HepG2 (cell line): ENCODE measurements around the gene MIDN. TPM values are rescaled to one million over a fixed set of nuclear protein-coding genes. Genes with fewer than 3 reads are reported as not detected.

Experiments used
- CEBPG ChIP-seq: IDR thresholded peaks from 2 replicates; pipeline ENCODE4 v1.6.1; 2016
- FOSL2 ChIP-seq: sonication (generic); formaldehyde crosslinking; IDR thresholded peaks from 2 replicates; pipeline ENCODE4 v1.4.0; 2020; ENCODE audit warnings: missing genetic modification reagents
- HNRNPL ChIP-seq: fragments of 200-400 bp; formaldehyde crosslinking; IDR thresholded peaks from 2 replicates; pipeline ENCODE4 v1.6.1; 2017; ENCODE audit warnings: mild to moderate bottlenecking, low read depth, low read length
- KIAA2018 ChIP-seq: sonication (generic); formaldehyde crosslinking; IDR thresholded peaks from 2 replicates; pipeline ENCODE4 v1.5.0; 2020; ENCODE audit warnings: mild to moderate bottlenecking, missing genetic modification reagents, borderline replicate concordance
- KMT2B ChIP-seq: IDR thresholded peaks from 2 replicates; pipeline ENCODE4 v1.6.1; 2016; ENCODE audit warnings: missing genetic modification reagents, missing compliant biosample characterization
- MTA3 ChIP-seq: sonication (generic); formaldehyde crosslinking; IDR thresholded peaks from 2 replicates; pipeline ENCODE4 v1.4.0; 2020; ENCODE audit warnings: missing genetic modification reagents
- POGK ChIP-seq: sonication (generic); formaldehyde crosslinking; conservative IDR thresholded peaks from 2 replicates; pipeline ENCODE4 v1.8.0; 2022; ENCODE audit warnings: mild to moderate bottlenecking, moderate library complexity, missing genetic modification reagents
- POLR2AphosphoS5 ChIP-seq: IDR thresholded peaks from 2 replicates; pipeline ENCODE4 v1.6.1; 2012; ENCODE audit warnings: low read depth, low read length
- RBM22 ChIP-seq: fragments of 200-400 bp; formaldehyde crosslinking; optimal IDR thresholded peaks from 2 replicates; pipeline ENCODE3; 2017; ENCODE audit warnings: mild to moderate bottlenecking, low read length, moderate library complexity
- REL ChIP-seq: sonication (generic); formaldehyde crosslinking; conservative IDR thresholded peaks from 2 replicates; pipeline ENCODE4 v1.8.0; 2022; ENCODE audit warnings: mild to moderate bottlenecking, missing genetic modification reagents, moderate library complexity
- SOX13 ChIP-seq, 3 experiments: fragments of 450-650 bp in 1 of 3; sonication (generic) in 1 of 3; formaldehyde crosslinking in 1 of 3; IDR thresholded peaks in 2 of 3; conservative IDR thresholded peaks in 1 of 3; 2 replicates each; pipeline versions ENCODE4 v1.5.0 to v1.6.1; 2016 to 2020; ENCODE audit warnings: antibody characterized with exemption in 1 of 3, mild to moderate bottlenecking in 1 of 3, missing compliant biosample characterization in 1 of 3, missing genetic modification reagents in 1 of 3, moderate library complexity in 1 of 3
- TEAD3 ChIP-seq: optimal IDR thresholded peaks from 2 replicates; pipeline ENCODE3; 2016; ENCODE audit warnings: borderline replicate concordance
- ZFP1 ChIP-seq: IDR thresholded peaks from 2 replicates; pipeline ENCODE4 v1.6.1; 2016
- ZFP91 ChIP-seq: sonication (generic); formaldehyde crosslinking; IDR thresholded peaks from 2 replicates; pipeline ENCODE4 v1.9.0; 2022; ENCODE audit warnings: missing genetic modification reagents, mild to moderate bottlenecking, borderline replicate concordance
- ZNF205 ChIP-seq: IDR thresholded peaks from 2 replicates; pipeline ENCODE4 v1.6.1; 2018; ENCODE audit warnings: missing biosample characterization, missing genetic modification reagents
- ZNF275 ChIP-seq: sonication (generic); formaldehyde crosslinking; IDR thresholded peaks from 2 replicates; pipeline ENCODE4 v1.8.0; 2022; ENCODE audit warnings: missing genetic modification reagents, mild to moderate bottlenecking, inconsistent platforms, borderline replicate concordance
- polyA plus RNA-seq, 8 experiments: library from polyadenylated mRNA; depleted of rRNA in 3 of 8; stranded (reverse) in 7 of 8; unstranded in 1 of 8; fragments of >200 nt; fragmentation: Illumina TruSeq in 4 of 8; extraction: Trizol in 4 of 8; gene quantifications; 2 replicates each; pipeline versions ENCODE4 v1.2.1 to v1.2.3, GENCODE V29; 2011 to 2016; ENCODE audit warnings: low read depth in 4 of 8, missing spikeins in 1 of 8, mixed read lengths in 1 of 8; ENCODE audit not compliant: insufficient read depth in 1 of 8
- total RNA-seq, 5 experiments: library from RNA; depleted of rRNA; stranded (reverse); fragments of >200 nt; fragmentation: Illumina TruSeq; extraction: Trizol; gene quantifications; 2 replicates each; pipeline ENCODE4 v1.2.3, GENCODE V29; 2016; ENCODE audit warnings: low read depth in 1 of 5

MIDN gene
- total and polyA plus RNA-seq, 2 of the 13 experiments (the other 11 are each of a cell fraction or from before 2014, with no cell fraction given): 8.4 to 18.0 TPM

GRCh38 chr19:1248786-1249297, 459 bp downstream of the MIDN start (continued):
- no peak for TF ChIP-seq KIAA2018 (CRISPR knock-in tag)
- TF ChIP-seq SOX13 (IDR thresholded peaks at IDR 0.05): no peak
- TF ChIP-seq SOX13 (CRISPR knock-in tag; conservative IDR thresholded peaks at IDR 0.05 in 1 of 2, IDR thresholded peaks at IDR 0.05 in 1 of 2): peak in 1 of 2 experiments; percentile 38; a peak in 1 of 4 replicates
- TF ChIP-seq TEAD3 (CRISPR knock-in tag): no peak
- TF ChIP-seq POLR2AphosphoS5: no peak
- no peak for TF ChIP-seq CEBPG
- no peak for TF ChIP-seq FOSL2 (CRISPR knock-in tag)
- TF ChIP-seq RBM22: peak; percentile 91
- TF ChIP-seq MTA3: no peak
- no peak for TF ChIP-seq ZNF275
- no peak for TF ChIP-seq POGK (CRISPR knock-in tag)
- TF ChIP-seq REL (CRISPR knock-in tag): no peak
- no peak for TF ChIP-seq ZNF205
- TF ChIP-seq ZFP91 (CRISPR knock-in tag): 0 out of 2 replicates have a peak, but pooled peaks have one; percentile 6
- TF ChIP-seq KMT2B (CRISPR knock-in tag): no peak
- TF ChIP-seq HNRNPL: peak; percentile 7; the same call in 1 of the 2 replicates
- no peak for TF ChIP-seq ZFP1 (CRISPR knock-in tag)
